RWPE1 (cell line): Measurements from ENCODE around the gene RUNX2.
"Not testable (repeated sequence)": the region's sequence is repeated elsewhere in the genome, so short reads cannot be mapped to it uniquely, and the experiment has no call there.

Experiments
- CTCF ChIA-PET: fragments of 350-600 bp; sonication (Branson Sonifier 250); formaldehyde crosslinking; extraction: SDS; loops from one replicate; lab custom pipeline; 2021; lab: Yijun Ruan, JAX
- POLR2A ChIA-PET: fragments of 400-600 bp; formaldehyde crosslinking; extraction: SDS; loops from one replicate; lab custom pipeline; 2020; ENCODE audit warnings: antibody characterized with exemption; ENCODE audit not compliant: low non-redundant PET; lab: Yijun Ruan, JAX
- DNase-seq: peaks from one replicate; pipeline ENCODE4 v3.0.0; 2012; ENCODE audit warnings: low spot score
- H3K27ac ChIP-seq: fragments of 450-650 bp; 2 replicates; pipeline ENCODE4 v1.5.1; 2017
- CTCF ChIP-seq: fragments of 450-650 bp; conservative IDR thresholded peaks from 2 replicates; pipeline ENCODE4 v1.5.1; 2017; ENCODE audit warnings: low read depth, mild to moderate bottlenecking

Gene RUNX2

GRCh38 chr6:45462190-45463134, 134.3 kb downstream of the RUNX2 start:
- ChIA-PET POLR2A (no interaction called here), CTCF (interaction anchor here (0.7 kb wide), 1 partner anchor 7 kb away, joined by 7 read pairs; no protein-coding TSS in a partner anchor)
- no peak for DNase-seq
- H3K27ac ChIP-seq, result no peak overlapping the region
- TF ChIP-seq CTCF, result no peak

GRCh38 chr6:45464685-45465084, 136.6 kb downstream of the RUNX2 start:
- DNase-seq, result no peak
- POLR2A ChIA-PET, result no interaction called here
- CTCF ChIA-PET, result no interaction called here
- no peak for TF ChIP-seq CTCF
- H3K27ac ChIP-seq, result no peak overlapping the region

GRCh38 chr6:45466686-45467085, 138.6 kb downstream of the RUNX2 start:
- TF ChIP-seq CTCF, result no peak
- no peak for DNase-seq
- POLR2A ChIA-PET, result no interaction called here
- no peak overlapping the region for H3K27ac ChIP-seq
- CTCF ChIA-PET, result no interaction called here

- POLR2A ChIA-PET, DNase-seq, H3K27ac ChIP-seq, CTCF ChIA-PET: not testable (repeated sequence)
These were observed 139.3 kb downstream of the RUNX2 start for GRCh38 chr6:45467417-45467816.

GRCh38 chr6:45467853-45468252, 139.7 kb downstream of the RUNX2 start:
- DNase-seq, result no peak
- H3K27ac ChIP-seq, result no peak overlapping the region
- no peak for TF ChIP-seq CTCF
- ChIA-PET POLR2A (no interaction called here), CTCF (no interaction called here)

- TF ChIP-seq CTCF, result no peak
- POLR2A ChIA-PET, result interaction anchor here (0.6 kb wide), 1 partner anchor 92 kb away, joined by 3 read pairs; the partner anchor contains the start of gene SUPT3H
- CTCF ChIA-PET, result interaction anchor here (0.6 kb wide), 1 partner anchor 8 kb away, joined by 7 read pairs; no protein-coding TSS in a partner anchor
These were observed 141.5 kb downstream of the RUNX2 start for GRCh38 chr6:45469663-45470062.

GRCh38 chr6:45470131-45470738, 142.1 kb downstream of the RUNX2 start:
- ChIA-PET CTCF (interaction anchor here (0.6 kb wide), 1 partner anchor 8 kb away, joined by 7 read pairs; no protein-coding TSS in a partner anchor), POLR2A (interaction anchor here (0.6 kb wide), 1 partner anchor 93 kb away, joined by 3 read pairs; the partner anchor contains the start of gene SUPT3H)
- no peak for DNase-seq
- TF ChIP-seq CTCF, result no peak
- no peak overlapping the region for H3K27ac ChIP-seq

More at GRCh38 chr6:45469663-45470062, 141.5 kb downstream of the RUNX2 start:
- no peak for DNase-seq
- H3K27ac ChIP-seq, result no peak overlapping the region
